Fibroblast of lung (primary cell): ENCODE data around the gene TIMM50. TPM values are rescaled to one million over a fixed set of nuclear protein-coding genes. Genes with fewer than 3 reads are reported as not detected.
A peak's percentile ranks its signal among the peaks of the same experiment; 100 is the strongest.

Experiments
- DNase-seq, 2 donors: peaks; one replicate each; pipeline versions ENCODE4 v3.0.0 to v3.0.0-alpha.2; 2010; ENCODE audit warnings: low read depth in 2 of 2
- H2AFZ ChIP-seq: 2 replicates; pipeline ENCODE4 v1.5.1; 2012; ENCODE audit warnings: low read length, control low read depth, inconsistent platforms
- H3K27ac ChIP-seq: 2 replicates; pipeline ENCODE4 v1.5.1; 2011; ENCODE audit warnings: low read length, control low read depth; ENCODE audit not compliant: insufficient read depth
- H3K27me3 ChIP-seq: 2 replicates; pipeline ENCODE4 v1.5.1; 2011; ENCODE audit warnings: mild to moderate bottlenecking, low read length; ENCODE audit not compliant: control insufficient read depth, insufficient read depth
- H3K36me3 ChIP-seq: 2 replicates; pipeline ENCODE4 v1.5.1; 2011; ENCODE audit warnings: low read length; ENCODE audit not compliant: control insufficient read depth, insufficient read depth
- H3K4me1 ChIP-seq: 2 replicates; pipeline ENCODE4 v1.5.1; 2011; ENCODE audit warnings: low read length; ENCODE audit not compliant: control insufficient read depth, insufficient read depth; ENCODE audit errors: extremely low read depth
- H3K4me2 ChIP-seq: 2 replicates; pipeline ENCODE4 v1.5.1; 2011; ENCODE audit warnings: low read length, control low read depth; ENCODE audit not compliant: insufficient read depth; ENCODE audit errors: extremely low read depth
- H3K4me3 ChIP-seq, 4 experiments: fragments of 200-600 bp in 1 of 4; sonication (generic) in 1 of 4; replicated peaks in 1 of 4; 2 replicates each; pipeline ENCODE4 v1.5.1; 2011 to 2016; ENCODE audit warnings: low read length in 4 of 4, low read depth in 3 of 4, mild to moderate bottlenecking in 3 of 4, control low read depth in 2 of 4, inconsistent platforms in 1 of 4, mixed read lengths in 1 of 4; ENCODE audit not compliant: insufficient read depth in 1 of 4; ENCODE audit errors: control extremely low read depth in 1 of 4
- H3K79me2 ChIP-seq: 2 replicates; pipeline ENCODE4 v1.5.1; 2012; ENCODE audit warnings: mild to moderate bottlenecking, low read length, inconsistent platforms; ENCODE audit not compliant: control insufficient read depth, insufficient read depth
- H3K9ac ChIP-seq: 2 replicates; pipeline ENCODE4 v1.5.1; 2011; ENCODE audit warnings: mild to moderate bottlenecking, low read length, control low read depth; ENCODE audit not compliant: insufficient read depth
- H3K9me3 ChIP-seq: 2 replicates; pipeline ENCODE4 v1.5.1; 2012; ENCODE audit warnings: low read depth, low read length; ENCODE audit not compliant: control insufficient read depth, insufficient read depth
- H4K20me1 ChIP-seq: 2 replicates; pipeline ENCODE4 v1.5.1; 2011; ENCODE audit warnings: low read length; ENCODE audit not compliant: control insufficient read depth, insufficient read depth; ENCODE audit errors: extremely low read depth
- EZH2 ChIP-seq: IDR thresholded peaks from 2 replicates; pipeline ENCODE4 v1.5.1; 2012; ENCODE audit warnings: low read length, control low read depth, mild to moderate bottlenecking; ENCODE audit errors: missing control alignments
- polyA plus RNA-seq, 2 donors: library from polyadenylated mRNA; depleted of rRNA in 1 of 2; stranded (reverse) in 1 of 2; unstranded in 1 of 2; fragments of >200 nt; gene quantifications; 2 replicates each; pipeline ENCODE4 v1.2.1, GENCODE V29; 2011 to 2012; ENCODE audit warnings: missing spikeins in 1 of 2
- total RNA-seq: library from RNA; depleted of rRNA; stranded (reverse); fragments of >200 nt; gene quantifications from 2 replicates; pipeline ENCODE4 v1.2.1, GENCODE V29; 2014
- TF ChIP-seq, protein P1 (sequence below), 2 donors: IDR thresholded peaks in 1 of 2; conservative IDR thresholded peaks in 1 of 2; 1 replicate in 1 of 2; 2 replicates in 1 of 2; pipeline ENCODE4 v1.5.1; 2011 to 2012; ENCODE audit warnings: low read length in 2 of 2, control low read depth in 1 of 2, inconsistent platforms in 1 of 2, low read depth in 1 of 2, mild to moderate bottlenecking in 1 of 2

The TIMM50 gene
- total and polyA plus RNA-seq, 2 donors (not counting 1 experiment from before 2014, with no cell fraction given) = 43.5 to 45.7 TPM

DNA sequence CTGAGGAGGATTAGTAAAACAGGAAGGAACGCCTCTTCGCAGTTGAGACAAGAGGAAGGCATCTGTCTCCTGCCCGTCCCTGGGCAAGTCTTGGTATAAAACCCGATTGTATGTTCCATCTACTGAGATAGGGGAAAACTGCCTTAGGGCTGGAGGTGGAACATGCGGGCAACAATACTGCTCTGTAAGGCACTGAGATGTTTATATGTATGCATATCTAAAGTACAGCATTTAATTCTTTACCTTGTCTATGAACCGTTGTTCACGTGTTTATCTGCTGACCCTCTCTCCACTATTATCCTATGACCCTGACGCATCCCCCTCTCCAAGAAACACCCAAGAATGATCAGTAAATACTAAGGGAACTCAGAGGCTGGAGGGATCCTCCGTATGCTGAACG lies 722 bp upstream of the TIMM50 start:
- H3K9ac ChIP-seq = peak overlapping the region; percentile 96
- H3K9me3 ChIP-seq = no peaks in the 10 kb centered on the region
- DNase-seq = no peak
- H3K79me2 ChIP-seq = peaks cover 18% of the 10 kb centered on the region
- peak overlapping the region; percentile 94 for H3K4me2 ChIP-seq
- H3K4me1 ChIP-seq = no peaks in the 10 kb centered on the region
- no peaks in the 10 kb centered on the region for H4K20me1 ChIP-seq
- TF ChIP-seq, protein P1, sequence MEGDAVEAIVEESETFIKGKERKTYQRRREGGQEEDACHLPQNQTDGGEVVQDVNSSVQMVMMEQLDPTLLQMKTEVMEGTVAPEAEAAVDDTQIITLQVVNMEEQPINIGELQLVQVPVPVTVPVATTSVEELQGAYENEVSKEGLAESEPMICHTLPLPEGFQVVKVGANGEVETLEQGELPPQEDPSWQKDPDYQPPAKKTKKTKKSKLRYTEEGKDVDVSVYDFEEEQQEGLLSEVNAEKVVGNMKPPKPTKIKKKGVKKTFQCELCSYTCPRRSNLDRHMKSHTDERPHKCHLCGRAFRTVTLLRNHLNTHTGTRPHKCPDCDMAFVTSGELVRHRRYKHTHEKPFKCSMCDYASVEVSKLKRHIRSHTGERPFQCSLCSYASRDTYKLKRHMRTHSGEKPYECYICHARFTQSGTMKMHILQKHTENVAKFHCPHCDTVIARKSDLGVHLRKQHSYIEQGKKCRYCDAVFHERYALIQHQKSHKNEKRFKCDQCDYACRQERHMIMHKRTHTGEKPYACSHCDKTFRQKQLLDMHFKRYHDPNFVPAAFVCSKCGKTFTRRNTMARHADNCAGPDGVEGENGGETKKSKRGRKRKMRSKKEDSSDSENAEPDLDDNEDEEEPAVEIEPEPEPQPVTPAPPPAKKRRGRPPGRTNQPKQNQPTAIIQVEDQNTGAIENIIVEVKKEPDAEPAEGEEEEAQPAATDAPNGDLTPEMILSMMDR (conservative IDR thresholded peaks at IDR 0.05 in 1 of 2, IDR thresholded peaks at IDR 0.05 in 1 of 2; ENCODE audit: low read depth in 1 of 2, low read length in 2 of 2) = no peak
- TF ChIP-seq EZH2 = no peak
- peak overlapping the region; percentile 94 for H3K27ac ChIP-seq
- H3K4me3 ChIP-seq = peak overlapping the region in 1 of 4 experiments; percentile 100
- peak overlapping the region; percentile 97 for H2AFZ ChIP-seq
- H3K36me3 ChIP-seq = peaks cover 10% of the 10 kb centered on the region
- H3K27me3 ChIP-seq = no peaks in the 10 kb centered on the region

DNA sequence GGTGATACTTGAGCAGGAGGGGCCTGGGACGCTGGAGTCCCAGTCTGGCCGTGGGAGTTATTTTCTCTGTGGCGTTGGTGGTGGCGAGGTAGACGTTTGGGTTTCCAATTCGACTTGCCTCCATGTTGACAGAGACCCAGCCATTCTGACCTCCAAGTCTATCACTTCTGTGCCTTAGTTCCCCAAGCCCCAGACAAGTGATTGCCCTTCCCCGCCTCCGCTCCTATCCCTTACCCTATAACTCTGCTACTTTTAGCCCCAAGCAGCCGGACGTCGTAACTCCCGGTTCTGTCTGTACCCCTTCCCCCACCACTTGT lies 549 bp downstream of the TIMM50 start:
- DNase-seq = no peak
- H3K79me2 ChIP-seq = peaks cover 18% of the 10 kb centered on the region
- H3K27ac ChIP-seq = peak overlapping the region; percentile 94

DNA sequence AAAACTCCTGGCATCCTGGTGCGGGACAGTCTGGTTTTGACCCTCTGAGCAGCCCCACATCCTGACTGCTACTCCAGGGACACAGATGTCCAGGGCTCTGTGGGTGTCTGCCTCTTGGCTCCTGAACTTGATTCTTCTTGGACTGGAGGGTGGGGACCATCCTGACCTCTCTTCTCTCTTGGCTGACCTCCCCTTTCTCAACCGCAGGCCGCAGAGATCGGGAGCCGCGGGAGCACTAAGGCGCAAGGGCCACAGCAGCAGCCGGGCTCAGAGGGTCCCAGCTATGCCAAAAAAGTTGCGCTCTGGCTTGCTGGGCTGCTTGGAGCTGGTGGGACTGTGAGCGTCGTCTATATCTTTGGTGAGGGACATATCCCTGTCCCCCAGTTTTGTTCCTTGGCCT lies 1.0 kb downstream of the TIMM50 start:
- peak overlapping the region; percentile 69 for H3K4me2 ChIP-seq
- H3K79me2 ChIP-seq = peaks cover 18% of the 10 kb centered on the region
- TF ChIP-seq, protein P1 (conservative IDR thresholded peaks at IDR 0.05 in 1 of 2, IDR thresholded peaks at IDR 0.05 in 1 of 2; ENCODE audit: low read depth in 1 of 2, low read length in 2 of 2) = no peak
- no peak for TF ChIP-seq EZH2
- H2AFZ ChIP-seq = no peak overlapping the region
- H3K36me3 ChIP-seq = peaks cover 7% of the 10 kb centered on the region
- peak overlapping the region; percentile 84 to 100 (median 92) for H3K4me3 ChIP-seq
- H3K9ac ChIP-seq = peak overlapping the region; percentile 96
- no peaks in the 10 kb centered on the region for H4K20me1 ChIP-seq
- H3K27me3 ChIP-seq = no peaks in the 10 kb centered on the region
- DNase-seq = no peak
- H3K4me1 ChIP-seq = no peaks in the 10 kb centered on the region
- H3K9me3 ChIP-seq = no peaks in the 10 kb centered on the region
- H3K27ac ChIP-seq = peak overlapping the region; percentile 94

More for the DNA sequence above, 549 bp downstream of the TIMM50 start:
- Histone ChIP-seq H3K9me3 (no peaks in the 10 kb centered on the region), H3K27me3 (no peaks in the 10 kb centered on the region), H3K36me3 (peaks cover 8% of the 10 kb centered on the region), H3K4me2 (peak overlapping the region; percentile 69), H3K9ac (peak overlapping the region; percentile 96), H3K4me1 (no peaks in the 10 kb centered on the region), H2AFZ (peak overlapping the region; percentile 87), H3K4me3 (peak overlapping the region; percentile 84 to 100 (median 92)), H4K20me1 (no peaks in the 10 kb centered on the region)
- TF ChIP-seq, protein P1 (conservative IDR thresholded peaks at IDR 0.05 in 1 of 2, IDR thresholded peaks at IDR 0.05 in 1 of 2; ENCODE audit: low read depth in 1 of 2, low read length in 2 of 2) = no peak
- no peak for TF ChIP-seq EZH2
